Measurements from ENCODE around the gene PPP2R2D. TPM values are rescaled to one million over a fixed set of nuclear protein-coding genes. Genes with fewer than 3 reads are reported as not detected.

PPP2R2D gene
- total RNA-seq, 4 donors from 2014 or later, result 38.2 to 49.7 (median 41.0) TPM

GRCh38 chr10:131961777-131962662 is 61.2 kb downstream of the PPP2R2D start:
- no peak overlapping the region for H3K27ac ChIP-seq (replicated peaks in 1 of 4)
- no peaks in the 10 kb centered on the region for H3K9me3 ChIP-seq
- no peak for DNase-seq (ENCODE audit: extremely low spot score)
- intact Hi-C loops (cut with DNase I), result no loop called here
- no peaks in the 10 kb centered on the region for H3K4me1 ChIP-seq
- no peaks in the 10 kb centered on the region for H3K27me3 ChIP-seq
- WGBS, result 84% methylated on average over 32 of the region's 32 CpGs
- peaks cover 2 to 64% (median 52%) of the 10 kb centered on the region in 4 donors for H3K36me3 ChIP-seq
- TF ChIP-seq EP300 (IDR thresholded peaks at IDR 0.05) (no peak), POLR2AphosphoS5 (IDR thresholded peaks at IDR 0.05) (no peak), POLR2A (IDR thresholded peaks at IDR 0.05; ENCODE audit: low read depth) (no peak), CTCF (IDR thresholded peaks at IDR 0.05) (no peak)
- H3K4me3 ChIP-seq, result no peak overlapping the region

GRCh38 chr10:131963350-131963749 is 62.5 kb downstream of the PPP2R2D start:
- Histone ChIP-seq H3K4me1 (no peaks in the 10 kb centered on the region), H3K4me3 (no peak overlapping the region), H3K36me3 (peaks cover 0 to 62% (median 47%) of the 10 kb centered on the region in 4 donors), H3K9me3 (no peaks in the 10 kb centered on the region), H3K27ac (replicated peaks in 1 of 4) (no peak overlapping the region), H3K27me3 (no peaks in the 10 kb centered on the region)
- intact Hi-C loops (cut with DNase I), result no loop called here
- WGBS, result 89% methylated on average over 20 of the region's 20 CpGs
- no peak for DNase-seq (ENCODE audit: extremely low spot score)
- TF ChIP-seq CTCF (IDR thresholded peaks at IDR 0.05) (no peak), POLR2A (IDR thresholded peaks at IDR 0.05; ENCODE audit: low read depth) (no peak), POLR2AphosphoS5 (IDR thresholded peaks at IDR 0.05) (no peak), EP300 (IDR thresholded peaks at IDR 0.05) (no peak)

- DNase-seq (ENCODE audit: extremely low spot score), result no peak
- intact Hi-C loops (cut with DNase I), result no loop called here
- no peak overlapping the region for H3K4me3 ChIP-seq
- 86% methylated on average over 9 of the region's 9 CpGs for WGBS
- H3K9me3 ChIP-seq, result no peaks in the 10 kb centered on the region
- H3K27ac ChIP-seq (replicated peaks in 1 of 4), result no peak overlapping the region
- H3K27me3 ChIP-seq, result no peaks in the 10 kb centered on the region
- no peak for TF ChIP-seq POLR2AphosphoS5 (IDR thresholded peaks at IDR 0.05)
- TF ChIP-seq CTCF (IDR thresholded peaks at IDR 0.05), result no peak
- no peaks in the 10 kb centered on the region for H3K4me1 ChIP-seq
- H3K36me3 ChIP-seq, result peaks cover 4 to 62% (median 46%) of the 10 kb centered on the region in 4 donors
Measured at GRCh38 chr10:131963811-131964210, 63.0 kb downstream of the PPP2R2D start.

GRCh38 chr10:131964298-131964697 is 63.5 kb downstream of the PPP2R2D start:
- Histone ChIP-seq H3K36me3 (peaks cover 9 to 62% (median 51%) of the 10 kb centered on the region in 4 donors), H3K27ac (replicated peaks in 1 of 4) (no peak overlapping the region), H3K4me1 (no peaks in the 10 kb centered on the region), H3K27me3 (no peaks in the 10 kb centered on the region), H3K4me3 (no peak overlapping the region), H3K9me3 (no peaks in the 10 kb centered on the region)
- DNase-seq (ENCODE audit: extremely low spot score), result no peak
- intact Hi-C loops (cut with DNase I), result no loop called here
- no peak for TF ChIP-seq POLR2AphosphoS5 (IDR thresholded peaks at IDR 0.05)
- TF ChIP-seq EP300 (IDR thresholded peaks at IDR 0.05), result no peak
- TF ChIP-seq CTCF (IDR thresholded peaks at IDR 0.05), result no peak
- 90% methylated on average over 9 of the region's 9 CpGs for WGBS
